Esophagus squamous epithelium (tissue), 4 donors: ENCODE results near the gene ABCC9.

Experiments
- CTCF ChIP-seq, 6 experiments: fragments of 450-650 bp in 4 of 6; fragments of 200-600 bp in 2 of 6; sonication (generic) in 2 of 6; IDR thresholded peaks; one replicate each; pipeline ENCODE4 v1.5.1; 2016 to 2019; ENCODE audit warnings: antibody characterized with exemption in 6 of 6, mild to moderate bottlenecking in 4 of 6, moderate library complexity in 4 of 6
- POLR2A ChIP-seq, 4 donors: fragments of 450-650 bp; IDR thresholded peaks; one replicate each; pipeline ENCODE4 v1.6.1; 2017; ENCODE audit warnings: antibody characterized with exemption in 4 of 4, mild to moderate bottlenecking in 4 of 4, moderate library complexity in 3 of 4

- TF ChIP-seq CTCF (IDR thresholded peaks at IDR 0.05): no peak
- no peak for TF ChIP-seq POLR2A (IDR thresholded peaks at IDR 0.05)
These were observed 177.7 kb downstream of the ABCC9 start for GRCh38 chr12:21763531-21763930.
